HepG2 (cell line): ENCODE measurements around the gene ARRDC1. TPM values are rescaled to one million over a fixed set of nuclear protein-coding genes. Genes with fewer than 3 reads are reported as not detected.

Experiments used
- CREM ChIP-seq, 2 experiments: sonication (generic) in 1 of 2; formaldehyde crosslinking in 1 of 2; IDR thresholded peaks; 2 replicates each; pipeline versions ENCODE4 v1.4.0 to v1.6.1; 2016 to 2020; ENCODE audit warnings: antibody characterized with exemption in 1 of 2, mild to moderate bottlenecking in 1 of 2, missing genetic modification reagents in 1 of 2
- KLF13 ChIP-seq: sonication (generic); formaldehyde crosslinking; IDR thresholded peaks from 2 replicates; pipeline ENCODE4 v1.4.0; 2020; ENCODE audit warnings: mild to moderate bottlenecking, missing genetic modification reagents
- PAX8 ChIP-seq: sonication (generic); formaldehyde crosslinking; IDR thresholded peaks from 2 replicates; pipeline ENCODE4 v1.8.0; 2022; ENCODE audit warnings: mild to moderate bottlenecking, missing genetic modification reagents, borderline replicate concordance
- RAD51 ChIP-seq: fragments of 450-650 bp; IDR thresholded peaks from 2 replicates; pipeline ENCODE4 v1.6.1; 2016; ENCODE audit warnings: borderline replicate concordance
- SIN3A ChIP-seq: IDR thresholded peaks from 2 replicates; pipeline ENCODE4 v1.6.1; 2011; ENCODE audit warnings: low read depth, mild to moderate bottlenecking, control low read depth, low read length, borderline replicate concordance
- STAT5B ChIP-seq: sonication (generic); formaldehyde crosslinking; IDR thresholded peaks from 2 replicates; pipeline ENCODE4 v1.4.0; 2020; ENCODE audit warnings: missing genetic modification reagents
- ZNF101 ChIP-seq: sonication (generic); formaldehyde crosslinking; IDR thresholded peaks from 2 replicates; pipeline ENCODE4 v1.4.0; 2020; ENCODE audit warnings: mild to moderate bottlenecking, low read depth, missing genetic modification reagents, borderline replicate concordance
- polyA plus RNA-seq, 8 experiments: library from polyadenylated mRNA; depleted of rRNA in 3 of 8; stranded (reverse) in 7 of 8; unstranded in 1 of 8; fragments of >200 nt; fragmentation: Illumina TruSeq in 4 of 8; extraction: Trizol in 4 of 8; gene quantifications; 2 replicates each; pipeline versions ENCODE4 v1.2.1 to v1.2.3, GENCODE V29; 2011 to 2016; ENCODE audit warnings: low read depth in 4 of 8, missing spikeins in 1 of 8, mixed read lengths in 1 of 8; ENCODE audit not compliant: insufficient read depth in 1 of 8
- total RNA-seq, 5 experiments: library from RNA; depleted of rRNA; stranded (reverse); fragments of >200 nt; fragmentation: Illumina TruSeq; extraction: Trizol; gene quantifications; 2 replicates each; pipeline ENCODE4 v1.2.3, GENCODE V29; 2016; ENCODE audit warnings: low read depth in 1 of 5
- TF ChIP-seq, protein P1 (sequence below): sonication (generic); formaldehyde crosslinking; IDR thresholded peaks from 2 replicates; pipeline ENCODE4 v1.8.1; 2023; ENCODE audit warnings: missing genetic modification reagents, mild to moderate bottlenecking, borderline replicate concordance
- TF ChIP-seq, protein P2 (sequence below), 2 experiments: sonication (generic) in 1 of 2; formaldehyde crosslinking in 1 of 2; IDR thresholded peaks; 2 replicates each; pipeline versions ENCODE4 v1.4.0 to v1.6.1; 2018 to 2020; ENCODE audit warnings: missing genetic modification reagents in 2 of 2, borderline replicate concordance in 1 of 2, low read depth in 1 of 2, mild to moderate bottlenecking in 1 of 2, missing biosample characterization in 1 of 2
- TF ChIP-seq, protein P3 (sequence below): sonication (generic); formaldehyde crosslinking; IDR thresholded peaks from 2 replicates; pipeline ENCODE4 v1.4.0; 2020; ENCODE audit warnings: mild to moderate bottlenecking, missing genetic modification reagents
- TF ChIP-seq, protein P4 (sequence below): sonication (generic); formaldehyde crosslinking; IDR thresholded peaks from 2 replicates; pipeline ENCODE4 v1.4.0; 2020; ENCODE audit warnings: mild to moderate bottlenecking, missing genetic modification reagents
- TF ChIP-seq, protein P5 (sequence below): sonication (generic); formaldehyde crosslinking; IDR thresholded peaks from 2 replicates; pipeline ENCODE4 v1.4.0; 2020; ENCODE audit warnings: missing genetic modification reagents
- TF ChIP-seq, protein P6 (sequence below): sonication (generic); formaldehyde crosslinking; IDR thresholded peaks from 2 replicates; pipeline ENCODE4 v1.4.0; 2020; ENCODE audit warnings: missing genetic modification reagents, borderline replicate concordance

Gene ARRDC1
- total and polyA plus RNA-seq, 2 of the 13 experiments (the other 11 are each of a cell fraction or from before 2014, with no cell fraction given), result 21.7 to 44.4 TPM

DNA sequence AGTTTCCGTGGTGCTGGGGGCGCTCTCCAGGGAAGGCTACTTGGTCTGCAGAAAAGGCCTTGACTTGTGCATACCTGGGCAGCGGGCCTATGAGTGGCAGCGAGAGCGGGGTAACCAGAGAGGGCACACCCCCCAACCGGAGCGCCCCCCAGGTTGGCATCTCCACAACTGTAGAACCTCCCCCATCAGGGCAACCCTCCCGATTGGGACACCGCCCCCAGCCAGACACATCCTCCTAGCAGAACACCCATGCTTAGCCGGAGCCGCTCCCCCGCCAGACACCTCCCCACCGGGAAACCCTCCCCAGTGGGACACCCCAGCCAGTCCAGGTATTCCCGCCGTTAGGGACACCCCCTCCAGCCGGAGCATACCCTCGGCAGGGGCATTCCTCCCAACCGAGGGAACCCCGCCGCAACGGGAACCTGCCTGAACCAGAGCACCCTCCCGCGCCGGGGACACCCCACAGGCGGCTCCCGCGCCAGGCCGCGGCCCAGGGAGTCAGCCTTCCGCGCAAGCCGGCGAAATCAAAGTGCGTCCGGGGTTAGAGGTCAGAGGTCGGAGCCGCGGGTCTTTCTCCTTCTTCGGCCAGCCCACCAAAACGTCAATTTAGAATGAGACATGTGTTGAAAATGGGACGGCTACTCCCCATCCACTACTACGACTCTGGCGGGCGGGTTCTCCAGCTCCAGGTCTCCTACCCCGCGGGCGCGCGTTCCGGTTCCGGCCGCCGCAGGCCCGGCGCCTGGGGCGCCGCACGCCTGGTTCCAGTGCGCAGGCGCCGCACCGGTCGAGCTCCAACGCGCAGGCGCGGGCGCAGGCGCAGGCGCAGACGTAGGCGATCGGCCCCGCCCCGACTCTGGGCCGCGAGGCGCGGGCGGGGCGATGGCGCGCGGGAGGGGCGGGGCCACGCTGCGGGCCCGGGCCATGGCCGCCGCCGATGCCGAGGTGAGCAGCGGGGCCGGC lies 12.9 kb downstream of the ARRDC1 start, which contains the start of gene EHMT1 (continued):
- TF ChIP-seq, protein P1, sequence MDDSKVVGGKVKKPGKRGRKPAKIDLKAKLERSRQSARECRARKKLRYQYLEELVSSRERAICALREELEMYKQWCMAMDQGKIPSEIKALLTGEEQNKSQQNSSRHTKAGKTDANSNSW, result no peak
- TF ChIP-seq, protein P2, sequence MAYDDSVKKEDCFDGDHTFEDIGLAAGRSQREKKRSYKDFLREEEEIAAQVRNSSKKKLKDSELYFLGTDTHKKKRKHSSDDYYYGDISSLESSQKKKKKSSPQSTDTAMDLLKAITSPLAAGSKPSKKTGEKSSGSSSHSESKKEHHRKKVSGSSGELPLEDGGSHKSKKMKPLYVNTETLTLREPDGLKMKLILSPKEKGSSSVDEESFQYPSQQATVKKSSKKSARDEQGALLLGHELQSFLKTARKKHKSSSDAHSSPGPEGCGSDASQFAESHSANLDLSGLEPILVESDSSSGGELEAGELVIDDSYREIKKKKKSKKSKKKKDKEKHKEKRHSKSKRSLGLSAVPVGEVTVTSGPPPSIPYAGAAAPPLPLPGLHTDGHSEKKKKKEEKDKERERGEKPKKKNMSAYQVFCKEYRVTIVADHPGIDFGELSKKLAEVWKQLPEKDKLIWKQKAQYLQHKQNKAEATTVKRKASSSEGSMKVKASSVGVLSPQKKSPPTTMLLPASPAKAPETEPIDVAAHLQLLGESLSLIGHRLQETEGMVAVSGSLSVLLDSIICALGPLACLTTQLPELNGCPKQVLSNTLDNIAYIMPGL (CRISPR knock-in tag; IDR thresholded peaks at IDR 0.05; ENCODE audit: borderline replicate concordance in 1 of 2, low read depth in 1 of 2), result peak; percentile 43 to 52; a peak in 2 of 4 replicates
- no peak for TF ChIP-seq ZNF101 (CRISPR knock-in tag)
- TF ChIP-seq, protein P3, sequence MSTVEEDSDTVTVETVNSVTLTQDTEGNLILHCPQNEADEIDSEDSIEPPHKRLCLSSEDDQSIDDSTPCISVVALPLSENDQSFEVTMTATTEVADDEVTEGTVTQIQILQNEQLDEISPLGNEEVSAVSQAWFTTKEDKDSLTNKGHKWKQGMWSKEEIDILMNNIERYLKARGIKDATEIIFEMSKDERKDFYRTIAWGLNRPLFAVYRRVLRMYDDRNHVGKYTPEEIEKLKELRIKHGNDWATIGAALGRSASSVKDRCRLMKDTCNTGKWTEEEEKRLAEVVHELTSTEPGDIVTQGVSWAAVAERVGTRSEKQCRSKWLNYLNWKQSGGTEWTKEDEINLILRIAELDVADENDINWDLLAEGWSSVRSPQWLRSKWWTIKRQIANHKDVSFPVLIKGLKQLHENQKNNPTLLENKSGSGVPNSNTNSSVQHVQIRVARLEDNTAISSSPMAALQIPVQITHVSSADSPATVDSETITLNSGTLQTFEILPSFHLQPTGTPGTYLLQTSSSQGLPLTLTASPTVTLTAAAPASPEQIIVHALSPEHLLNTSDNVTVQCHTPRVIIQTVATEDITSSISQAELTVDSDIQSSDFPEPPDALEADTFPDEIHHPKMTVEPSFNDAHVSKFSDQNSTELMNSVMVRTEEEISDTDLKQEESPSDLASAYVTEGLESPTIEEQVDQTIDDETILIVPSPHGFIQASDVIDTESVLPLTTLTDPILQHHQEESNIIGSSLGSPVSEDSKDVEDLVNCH (CRISPR knock-in tag), result no peak
- TF ChIP-seq PAX8 (CRISPR knock-in tag), result no peak
- no peak for TF ChIP-seq RAD51
- TF ChIP-seq KLF13 (CRISPR knock-in tag), result no peak
- TF ChIP-seq, protein P4, sequence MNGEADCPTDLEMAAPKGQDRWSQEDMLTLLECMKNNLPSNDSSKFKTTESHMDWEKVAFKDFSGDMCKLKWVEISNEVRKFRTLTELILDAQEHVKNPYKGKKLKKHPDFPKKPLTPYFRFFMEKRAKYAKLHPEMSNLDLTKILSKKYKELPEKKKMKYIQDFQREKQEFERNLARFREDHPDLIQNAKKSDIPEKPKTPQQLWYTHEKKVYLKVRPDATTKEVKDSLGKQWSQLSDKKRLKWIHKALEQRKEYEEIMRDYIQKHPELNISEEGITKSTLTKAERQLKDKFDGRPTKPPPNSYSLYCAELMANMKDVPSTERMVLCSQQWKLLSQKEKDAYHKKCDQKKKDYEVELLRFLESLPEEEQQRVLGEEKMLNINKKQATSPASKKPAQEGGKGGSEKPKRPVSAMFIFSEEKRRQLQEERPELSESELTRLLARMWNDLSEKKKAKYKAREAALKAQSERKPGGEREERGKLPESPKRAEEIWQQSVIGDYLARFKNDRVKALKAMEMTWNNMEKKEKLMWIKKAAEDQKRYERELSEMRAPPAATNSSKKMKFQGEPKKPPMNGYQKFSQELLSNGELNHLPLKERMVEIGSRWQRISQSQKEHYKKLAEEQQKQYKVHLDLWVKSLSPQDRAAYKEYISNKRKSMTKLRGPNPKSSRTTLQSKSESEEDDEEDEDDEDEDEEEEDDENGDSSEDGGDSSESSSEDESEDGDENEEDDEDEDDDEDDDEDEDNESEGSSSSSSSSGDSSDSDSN, result peak; percentile 57
- TF ChIP-seq STAT5B, result no peak
- no peak for TF ChIP-seq CREM (IDR thresholded peaks at IDR 0.05)
- no peak for TF ChIP-seq CREM (CRISPR knock-in tag; IDR thresholded peaks at IDR 0.05)
- TF ChIP-seq, protein P5, sequence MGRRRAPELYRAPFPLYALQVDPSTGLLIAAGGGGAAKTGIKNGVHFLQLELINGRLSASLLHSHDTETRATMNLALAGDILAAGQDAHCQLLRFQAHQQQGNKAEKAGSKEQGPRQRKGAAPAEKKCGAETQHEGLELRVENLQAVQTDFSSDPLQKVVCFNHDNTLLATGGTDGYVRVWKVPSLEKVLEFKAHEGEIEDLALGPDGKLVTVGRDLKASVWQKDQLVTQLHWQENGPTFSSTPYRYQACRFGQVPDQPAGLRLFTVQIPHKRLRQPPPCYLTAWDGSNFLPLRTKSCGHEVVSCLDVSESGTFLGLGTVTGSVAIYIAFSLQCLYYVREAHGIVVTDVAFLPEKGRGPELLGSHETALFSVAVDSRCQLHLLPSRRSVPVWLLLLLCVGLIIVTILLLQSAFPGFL, result no peak
- TF ChIP-seq, protein P6, sequence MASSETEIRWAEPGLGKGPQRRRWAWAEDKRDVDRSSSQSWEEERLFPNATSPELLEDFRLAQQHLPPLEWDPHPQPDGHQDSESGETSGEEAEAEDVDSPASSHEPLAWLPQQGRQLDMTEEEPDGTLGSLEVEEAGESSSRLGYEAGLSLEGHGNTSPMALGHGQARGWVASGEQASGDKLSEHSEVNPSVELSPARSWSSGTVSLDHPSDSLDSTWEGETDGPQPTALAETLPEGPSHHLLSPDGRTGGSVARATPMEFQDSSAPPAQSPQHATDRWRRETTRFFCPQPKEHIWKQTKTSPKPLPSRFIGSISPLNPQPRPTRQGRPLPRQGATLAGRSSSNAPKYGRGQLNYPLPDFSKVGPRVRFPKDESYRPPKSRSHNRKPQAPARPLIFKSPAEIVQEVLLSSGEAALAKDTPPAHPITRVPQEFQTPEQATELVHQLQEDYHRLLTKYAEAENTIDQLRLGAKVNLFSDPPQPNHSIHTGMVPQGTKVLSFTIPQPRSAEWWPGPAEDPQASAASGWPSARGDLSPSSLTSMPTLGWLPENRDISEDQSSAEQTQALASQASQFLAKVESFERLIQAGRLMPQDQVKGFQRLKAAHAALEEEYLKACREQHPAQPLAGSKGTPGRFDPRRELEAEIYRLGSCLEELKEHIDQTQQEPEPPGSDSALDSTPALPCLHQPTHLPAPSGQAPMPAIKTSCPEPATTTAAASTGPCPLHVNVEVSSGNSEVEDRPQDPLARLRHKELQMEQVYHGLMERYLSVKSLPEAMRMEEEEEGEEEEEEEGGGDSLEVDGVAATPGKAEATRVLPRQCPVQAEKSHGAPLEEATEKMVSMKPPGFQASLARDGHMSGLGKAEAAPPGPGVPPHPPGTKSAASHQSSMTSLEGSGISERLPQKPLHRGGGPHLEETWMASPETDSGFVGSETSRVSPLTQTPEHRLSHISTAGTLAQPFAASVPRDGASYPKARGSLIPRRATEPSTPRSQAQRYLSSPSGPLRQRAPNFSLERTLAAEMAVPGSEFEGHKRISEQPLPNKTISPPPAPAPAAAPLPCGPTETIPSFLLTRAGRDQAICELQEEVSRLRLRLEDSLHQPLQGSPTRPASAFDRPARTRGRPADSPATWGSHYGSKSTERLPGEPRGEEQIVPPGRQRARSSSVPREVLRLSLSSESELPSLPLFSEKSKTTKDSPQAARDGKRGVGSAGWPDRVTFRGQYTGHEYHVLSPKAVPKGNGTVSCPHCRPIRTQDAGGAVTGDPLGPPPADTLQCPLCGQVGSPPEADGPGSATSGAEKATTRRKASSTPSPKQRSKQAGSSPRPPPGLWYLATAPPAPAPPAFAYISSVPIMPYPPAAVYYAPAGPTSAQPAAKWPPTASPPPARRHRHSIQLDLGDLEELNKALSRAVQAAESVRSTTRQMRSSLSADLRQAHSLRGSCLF, result no peak
- TF ChIP-seq SIN3A, result 0 out of 2 replicates have a peak, but pooled peaks have one; percentile 68
